Germinal center (tissue), 1 donor: ENCODE data around the gene URM1.
"Not testable (repeated sequence)": the region's sequence is repeated elsewhere in the genome, so short reads cannot be mapped to it uniquely, and the experiment has no call there.

Experiments
- DNase-seq: peaks from one replicate; pipeline ENCODE4 v3.0.0; 2012; ENCODE audit warnings: mixed read lengths, low spot score

URM1 gene

GRCh38 chr9:128409450-128409849 lies 38.3 kb downstream of the URM1 start:
- no peak for DNase-seq

GRCh38 chr9:128409978-128410377 lies 38.8 kb downstream of the URM1 start:
- DNase-seq = no peak

GRCh38 chr9:128411364-128412119 lies 40.4 kb downstream of the URM1 start:
- DNase-seq = no peak

GRCh38 chr9:128412120-128412790 lies 41.1 kb downstream of the URM1 start:
- peak; percentile 17 for DNase-seq

GRCh38 chr9:128413728-128414127 lies 42.6 kb downstream of the URM1 start:
- not testable (repeated sequence) for DNase-seq

- DNase-seq = no peak
These were observed 43.3 kb downstream of the URM1 start for GRCh38 chr9:128414461-128414860.

GRCh38 chr9:128415281-128415680 lies 44.1 kb downstream of the URM1 start:
- no peak for DNase-seq

- DNase-seq = no peak
These were observed 44.8 kb downstream of the URM1 start for GRCh38 chr9:128416014-128416413.

- no peak for DNase-seq
These were observed 45.4 kb downstream of the URM1 start for GRCh38 chr9:128416432-128417019.

- DNase-seq = no peak
These were observed 48.1 kb downstream of the URM1 start for GRCh38 chr9:128419061-128419925.

- peak; percentile 81 for DNase-seq
These were observed 49.0 kb downstream of the URM1 start for GRCh38 chr9:128420060-128420650.

- DNase-seq = peak; percentile 87
These were observed 49.7 kb downstream of the URM1 start, which contains the start of gene CERCAM for GRCh38 chr9:128420651-128421481. CERCAM (plus strand) TSS chr9:128420857; CDS start chr9:128420878, 21 bp downstream.

GRCh38 chr9:128421482-128421996 lies 50.4 kb downstream of the URM1 start:
- DNase-seq = no peak

GRCh38 chr9:128422022-128422782 lies 51.0 kb downstream of the URM1 start:
- DNase-seq = not testable (repeated sequence)

GRCh38 chr9:128422783-128423150 lies 51.6 kb downstream of the URM1 start:
- no peak for DNase-seq

GRCh38 chr9:128423356-128423755 lies 52.2 kb downstream of the URM1 start:
- not testable (repeated sequence) for DNase-seq

- no peak for DNase-seq
These were observed 53.1 kb downstream of the URM1 start for GRCh38 chr9:128424268-128424780.

GRCh38 chr9:128428644-128429512 lies 57.7 kb downstream of the URM1 start:
- no peak for DNase-seq
